ENCODE data around the gene KIAA0232.

KIAA0232 gene

DNA sequence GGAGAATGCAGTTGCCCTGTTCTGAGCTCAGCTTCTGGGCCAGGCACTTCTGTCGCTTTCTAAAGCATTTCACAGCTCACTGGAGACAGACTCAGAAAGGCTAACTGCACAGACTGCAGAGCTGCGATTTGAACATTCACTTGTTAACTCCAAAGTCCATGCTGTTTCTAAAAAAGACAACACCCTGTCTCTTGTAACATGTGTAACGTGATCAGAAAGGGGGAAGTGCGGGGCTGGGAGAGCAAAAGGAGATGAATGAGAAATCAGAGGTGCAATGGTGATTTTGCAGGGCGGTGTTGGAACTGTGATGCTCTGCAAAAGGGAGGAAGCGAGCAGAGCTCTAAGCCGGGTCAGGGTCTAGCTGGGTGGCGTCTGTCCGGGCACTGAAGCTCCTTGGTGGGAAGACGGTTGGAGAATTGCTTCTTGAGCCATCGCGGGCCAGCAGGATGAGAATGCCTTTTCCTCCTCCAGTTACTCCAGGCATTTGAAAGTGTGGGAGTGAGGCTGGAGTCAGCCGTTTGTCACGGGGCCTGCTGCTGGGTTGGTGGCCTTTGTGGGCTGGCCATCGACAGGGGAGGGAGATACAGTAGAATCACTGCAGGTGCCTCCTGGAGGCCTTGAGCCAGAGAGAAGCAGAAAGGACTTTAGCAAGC is 147.4 kb downstream of the KIAA0232 start:
- DNase-seq (ENCODE audit: low read depth): no peak
- H3K4me3 ChIP-seq (ENCODE audit: low read length): no peak overlapping the region

DNA sequence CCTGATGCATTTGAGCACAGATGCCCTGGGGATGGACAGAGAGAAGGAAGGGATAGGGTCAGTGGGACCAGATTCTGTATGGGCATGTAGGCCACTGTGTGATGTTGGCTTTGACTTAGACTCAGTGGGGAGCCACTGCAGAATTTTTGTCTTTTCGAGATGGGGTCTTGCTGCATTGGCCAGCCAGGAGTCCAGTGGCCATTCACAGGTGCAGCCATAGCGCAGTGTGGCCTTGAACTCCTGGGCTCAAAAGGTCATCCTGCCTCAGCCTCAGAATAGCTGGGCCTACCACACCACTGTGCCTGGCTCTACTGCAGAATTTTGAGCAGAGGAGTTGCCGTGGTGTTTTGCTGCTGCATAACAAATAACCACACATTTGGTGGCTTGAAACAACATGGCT is 149.9 kb downstream of the KIAA0232 start:
- TF ChIP-seq, protein P1, sequence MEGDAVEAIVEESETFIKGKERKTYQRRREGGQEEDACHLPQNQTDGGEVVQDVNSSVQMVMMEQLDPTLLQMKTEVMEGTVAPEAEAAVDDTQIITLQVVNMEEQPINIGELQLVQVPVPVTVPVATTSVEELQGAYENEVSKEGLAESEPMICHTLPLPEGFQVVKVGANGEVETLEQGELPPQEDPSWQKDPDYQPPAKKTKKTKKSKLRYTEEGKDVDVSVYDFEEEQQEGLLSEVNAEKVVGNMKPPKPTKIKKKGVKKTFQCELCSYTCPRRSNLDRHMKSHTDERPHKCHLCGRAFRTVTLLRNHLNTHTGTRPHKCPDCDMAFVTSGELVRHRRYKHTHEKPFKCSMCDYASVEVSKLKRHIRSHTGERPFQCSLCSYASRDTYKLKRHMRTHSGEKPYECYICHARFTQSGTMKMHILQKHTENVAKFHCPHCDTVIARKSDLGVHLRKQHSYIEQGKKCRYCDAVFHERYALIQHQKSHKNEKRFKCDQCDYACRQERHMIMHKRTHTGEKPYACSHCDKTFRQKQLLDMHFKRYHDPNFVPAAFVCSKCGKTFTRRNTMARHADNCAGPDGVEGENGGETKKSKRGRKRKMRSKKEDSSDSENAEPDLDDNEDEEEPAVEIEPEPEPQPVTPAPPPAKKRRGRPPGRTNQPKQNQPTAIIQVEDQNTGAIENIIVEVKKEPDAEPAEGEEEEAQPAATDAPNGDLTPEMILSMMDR (conservative IDR thresholded peaks at IDR 0.05; ENCODE audit: low read length): no peak
- no peak for DNase-seq (ENCODE audit: low read depth)
- H3K4me3 ChIP-seq (ENCODE audit: low read length): no peak overlapping the region

More for the DNA sequence above, 147.4 kb downstream of the KIAA0232 start:
- TF ChIP-seq, protein P1 (conservative IDR thresholded peaks at IDR 0.05; ENCODE audit: low read length): no peak

DNA sequence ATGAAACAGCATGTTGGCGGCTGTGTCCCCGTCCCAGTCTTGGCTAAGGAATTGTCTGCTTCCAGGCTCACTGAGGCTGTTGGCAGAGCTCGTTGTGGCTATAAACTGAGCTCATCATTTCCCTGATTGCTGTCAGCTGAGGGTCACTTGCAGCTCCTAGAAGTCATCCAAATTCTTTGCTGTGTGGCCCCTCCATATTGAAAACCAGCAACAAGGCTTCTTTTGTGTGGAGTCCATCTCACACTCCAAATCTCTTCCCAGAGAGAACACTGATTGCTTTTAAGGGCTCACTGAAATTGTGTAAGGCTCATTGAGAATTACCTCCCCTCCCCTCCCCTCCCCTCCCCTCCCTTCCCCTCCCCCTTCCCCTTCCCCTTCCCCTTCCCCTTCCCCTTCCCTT is 150.4 kb downstream of the KIAA0232 start:
- no peak for DNase-seq (ENCODE audit: low read depth)
- no peak overlapping the region for H3K4me3 ChIP-seq (ENCODE audit: low read length)
- TF ChIP-seq, protein P1 (conservative IDR thresholded peaks at IDR 0.05; ENCODE audit: low read length): no peak

Data from AG10803 (cell line).